Adrenal gland (tissue), 12 donors: ENCODE results near the gene ADGRF3. TPM values are rescaled to one million over a fixed set of nuclear protein-coding genes. Genes with fewer than 3 reads are reported as not detected.
A peak's percentile ranks its signal among the peaks of the same experiment; 100 is the strongest.
"Not testable (repeated sequence)": the region's sequence is repeated elsewhere in the genome, so short reads cannot be mapped to it uniquely, and the experiment has no call there.

Experiments used
- DNase-seq, 7 donors: peaks; one replicate each; pipeline ENCODE4 v3.0.0-alpha.2; 2019 to 2020
- H3K27ac ChIP-seq, 5 donors: fragments of 200-600 bp; sonication (generic) in 4 of 5; 1 replicate in 3 of 5; 2 replicates in 2 of 5; pipeline versions ENCODE4 v1.5.1 to v1.8.0; 2016 to 2020; ENCODE audit warnings: mild to moderate bottlenecking in 1 of 5
- H3K27me3 ChIP-seq: fragments of 200-600 bp; 2 replicates; pipeline ENCODE4 v1.8.0; 2021
- H3K36me3 ChIP-seq, 2 donors: fragments of 200-600 bp; replicated peaks in 1 of 2; 1 replicate in 1 of 2; 2 replicates in 1 of 2; pipeline versions ENCODE4 v1.5.1 to v1.8.0; 2018 to 2022
- H3K4me1 ChIP-seq, 2 donors: fragments of 200-600 bp; replicated peaks in 1 of 2; 1 replicate in 1 of 2; 2 replicates in 1 of 2; pipeline versions ENCODE4 v1.5.1 to v1.8.0; 2018 to 2021
- H3K4me3 ChIP-seq, 4 donors: fragments of 200-600 bp; sonication (generic) in 3 of 4; one replicate each; pipeline ENCODE4 v1.5.1; 2016 to 2018
- H3K9me3 ChIP-seq, 3 donors: fragments of 200-600 bp; sonication (generic) in 1 of 3; replicated peaks in 1 of 3; 1 replicate in 2 of 3; 2 replicates in 1 of 3; pipeline versions ENCODE4 v1.5.1 to v1.8.0; 2016 to 2021
- CTCF ChIP-seq, 6 experiments: fragments of 450-650 bp in 4 of 6; fragments of 200-600 bp in 2 of 6; sonication (generic) in 1 of 6; IDR thresholded peaks; 1 replicate in 5 of 6; 2 replicates in 1 of 6; pipeline versions ENCODE4 v1.5.1 to v1.8.0; 2016 to 2021; ENCODE audit warnings: antibody characterized with exemption in 6 of 6, mild to moderate bottlenecking in 2 of 6, moderate library complexity in 1 of 6
- POLR2A ChIP-seq, 2 donors: fragments of 450-650 bp; IDR thresholded peaks; one replicate each; pipeline ENCODE4 v1.6.1; 2017; ENCODE audit warnings: antibody characterized with exemption in 2 of 2, mild to moderate bottlenecking in 2 of 2, moderate library complexity in 1 of 2
- WGBS, 4 donors: extraction: QIAGEN DNeasy Blood & Tissue Kit in 2 of 4; methylation state at CpG; one replicate each; pipeline versions ENCODE4 v1.1.5 to v1.1.7; 2013 to 2017; 5-methylcytosine and 5-hydroxymethylcytosine counted together
- intact Hi-C, 2 donors: fragments of 100-400 bp; cut with DNase I; formaldehyde crosslinking; loops; one replicate each; pipeline versions ENCODE4 v1.14.1 to v1.15.0; 2022 to 2023
- polyA plus RNA-seq, 3 donors: library from polyadenylated mRNA; stranded (reverse); fragments of 200-250 nt in 2 of 3; fragments of 350-450 nt in 1 of 3; fragmentation: Illumina TruSeq in 1 of 3; extraction: RNeasy Lipid Tissue Mini Kit (QIAGEN cat#74804) in 1 of 3; gene quantifications; one replicate each; pipeline ENCODE4 v1.2.3, GENCODE V29; 2013 to 2014
- total RNA-seq, 9 donors: library from RNA; depleted of rRNA in 4 of 9; stranded (reverse); fragments of >200 nt in 4 of 9; fragments of 120-200 nt in 1 of 9; fragmentation: NEBNext Ultra II Directional in 1 of 9; extraction: Animal tissue kit (Norgen Biotek cat#: 25700) in 1 of 9; gene quantifications; one replicate each; pipeline versions ENCODE4 v1.1.0 to v1.2.4, GENCODE V29; 2013 to 2023
- donor health status: healthy with polysubstance abuse.
- donor health status: Bipolar disorder and iron deficiency.
- donor health status: DM: yes; HTN: yes; CAD: no.
- donor health status: DM: no; HTN: no; CAD: no.
- donor health status: DM: no; HTN: no; CAD: no.
- donor health status: DM: yes; HTN: yes; CAD: no.

ADGRF3 gene
- total and polyA plus RNA-seq, 12 donors: 0.07 to 0.75 (median 0.16) TPM; not detected in 3

- DNase-seq: peak; percentile 81 to 97 (median 90)
- no peaks in the 10 kb centered on the region for H3K9me3 ChIP-seq
- H3K4me1 ChIP-seq: peaks cover 0 to 4% of the 10 kb centered on the region in 2 donors
- H3K27me3 ChIP-seq: no peaks in the 10 kb centered on the region
- TF ChIP-seq POLR2A (IDR thresholded peaks at IDR 0.05) (no peak), CTCF (IDR thresholded peaks at IDR 0.05) (peak; percentile 82 to 92 (median 88))
- no peaks in the 10 kb centered on the region for H3K36me3 ChIP-seq
- WGBS, 4 donors: 0 to 1% (median 1%) methylated on average over 7 of the region's 7 CpGs
- no peak overlapping the region for H3K27ac ChIP-seq
- intact Hi-C loops: no loop called here
- H3K4me3 ChIP-seq: no peak overlapping the region
These were observed 16.5 kb downstream of the ADGRF3 start for GRCh38 chr2:26330114-26330549.

- H3K9me3 ChIP-seq, DNase-seq, H3K4me1 ChIP-seq, H3K27me3 ChIP-seq, H3K4me3 ChIP-seq, H3K36me3 ChIP-seq, H3K27ac ChIP-seq: not testable (repeated sequence)
- intact Hi-C loops: loop anchor here in 1 of 2 donors (10.0 kb wide), 1 partner anchor 84 kb away; the partner anchor contains the start of genes HADHA and HADHB
- 82 to 97% (median 93%) methylated on average over 4 of the region's 4 CpGs for WGBS, 4 donors
These were observed 17.5 kb downstream of the ADGRF3 start for GRCh38 chr2:26329083-26329482.

- TF ChIP-seq POLR2A (IDR thresholded peaks at IDR 0.05) (no peak), CTCF (IDR thresholded peaks at IDR 0.05) (no peak)
- intact Hi-C loops: loop anchor here in 1 of 2 donors (10.0 kb wide), 1 partner anchor 83 kb away; the partner anchor contains the start of genes HADHA and HADHB
- H3K27me3 ChIP-seq: no peaks in the 10 kb centered on the region
- peaks cover 0 to 4% of the 10 kb centered on the region in 2 donors for H3K4me1 ChIP-seq
- no peaks in the 10 kb centered on the region for H3K9me3 ChIP-seq
- no peaks in the 10 kb centered on the region for H3K36me3 ChIP-seq
- no peak overlapping the region for H3K27ac ChIP-seq
- H3K4me3 ChIP-seq: no peak overlapping the region
- no peak for DNase-seq
- 48 to 55% (median 53%) methylated on average over 5 of the region's 5 CpGs for WGBS, 4 donors
These were observed 19.0 kb downstream of the ADGRF3 start for GRCh38 chr2:26327291-26328272.

- peak overlapping the region in 1 of 5 donors; percentile 25 for H3K27ac ChIP-seq
- no peaks in the 10 kb centered on the region for H3K36me3 ChIP-seq
- intact Hi-C loops: loop anchor here in 1 of 2 donors (10.0 kb wide), 1 partner anchor 82 kb away; the partner anchor contains the start of genes HADHA and HADHB
- TF ChIP-seq CTCF (IDR thresholded peaks at IDR 0.05) (no peak), POLR2A (IDR thresholded peaks at IDR 0.05) (no peak)
- H3K27me3 ChIP-seq: no peaks in the 10 kb centered on the region
- H3K9me3 ChIP-seq: no peaks in the 10 kb centered on the region
- H3K4me1 ChIP-seq: peaks cover 0 to 4% of the 10 kb centered on the region in 2 donors
- WGBS, 4 donors: 70 to 100% (median 94%) methylated on average over 1 of the region's 1 CpG
- H3K4me3 ChIP-seq: no peak overlapping the region
- no peak for DNase-seq
These were observed 20.1 kb downstream of the ADGRF3 start for GRCh38 chr2:26326514-26326913.
